ENCODE results near the gene FMNL2.

Gene FMNL2

DNA sequence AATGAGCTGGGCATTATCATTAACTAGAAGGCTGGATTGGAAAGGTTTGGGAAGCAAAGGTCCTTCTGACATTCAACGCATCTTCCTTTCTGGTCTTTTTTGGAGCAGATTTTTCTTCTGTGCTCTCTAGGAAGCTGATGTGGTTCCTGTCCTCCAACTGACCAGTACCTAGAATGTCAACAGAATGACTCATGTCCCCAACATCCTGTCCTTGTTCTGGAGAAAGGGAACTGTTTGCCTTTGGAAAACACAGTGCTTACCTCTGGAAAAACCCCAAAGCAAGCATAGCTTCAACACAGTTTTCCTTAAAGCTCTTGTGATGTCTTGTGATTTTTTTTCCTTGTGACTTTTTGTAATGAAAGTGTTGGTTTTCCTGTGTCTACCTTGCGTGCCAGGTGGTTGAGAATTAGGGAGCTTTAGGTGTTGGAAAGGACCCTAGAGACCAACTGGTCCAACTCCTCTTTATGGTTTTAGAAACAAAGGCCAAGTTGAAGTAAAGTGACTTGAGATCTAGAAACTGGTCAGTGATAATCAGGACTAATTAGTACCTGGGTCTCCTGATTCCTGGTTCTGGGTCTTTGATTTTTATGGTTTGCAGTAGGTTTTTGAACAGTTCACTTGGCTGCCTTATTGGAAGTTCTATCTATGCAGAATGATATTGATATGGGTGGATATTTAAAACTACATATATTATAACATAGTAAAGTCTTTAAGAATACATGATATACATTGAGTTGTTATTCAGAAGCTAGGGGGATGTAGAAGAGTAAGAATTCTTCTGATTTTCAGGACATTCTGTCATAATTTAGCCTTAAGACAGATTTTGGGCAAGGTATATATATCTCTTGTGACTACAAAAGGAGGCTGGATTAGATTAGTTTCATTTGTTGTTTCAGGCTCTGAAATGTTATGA, 70.5 kb downstream of the FMNL2 start:
- no peak for DNase-seq

GRCh38 chr2:152406119-152406835, 71.3 kb downstream of the FMNL2 start:
- DNase-seq, result no peak

DNA sequence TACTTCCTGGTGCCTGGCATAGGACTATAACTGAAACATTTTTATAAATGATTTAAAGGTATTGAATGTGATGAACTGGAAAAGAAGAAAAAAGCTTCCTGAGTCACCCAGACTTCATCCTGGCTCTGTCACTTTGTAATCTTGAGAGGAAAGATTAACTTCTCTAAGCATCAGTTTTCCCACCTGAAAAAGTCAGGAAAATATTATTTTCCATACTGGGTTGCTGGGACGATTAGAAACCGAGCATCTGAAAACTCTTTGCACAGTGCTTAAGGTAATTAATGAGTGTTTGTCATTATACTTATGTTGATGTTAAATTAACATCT, 71.8 kb downstream of the FMNL2 start:
- no peak for DNase-seq

DNA sequence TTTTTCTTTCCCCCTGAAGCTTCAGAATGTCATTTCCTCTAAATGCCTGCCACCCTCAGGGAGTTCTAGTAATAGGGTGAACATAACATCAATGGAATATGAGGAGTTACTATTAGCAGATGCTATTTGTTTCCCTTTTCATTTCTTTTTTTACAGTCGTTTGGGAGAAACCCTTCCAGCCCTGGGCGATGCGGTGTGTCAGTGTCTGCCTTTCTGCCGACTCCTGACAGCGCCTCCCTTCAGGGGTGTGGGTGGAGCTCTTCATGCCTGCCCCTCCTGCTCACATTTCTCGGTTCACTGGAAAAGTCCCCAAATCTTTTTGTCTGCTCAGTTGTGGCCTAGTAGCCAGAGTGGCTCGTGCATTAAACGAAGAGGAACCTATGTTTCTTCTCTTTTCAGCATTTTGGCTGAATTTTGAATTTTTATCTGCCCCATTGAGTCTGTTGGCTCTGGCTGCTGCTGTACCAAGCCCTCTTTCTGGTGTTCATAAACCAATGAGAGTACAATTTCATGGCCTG, 72.3 kb downstream of the FMNL2 start:
- no peak for DNase-seq

DNA sequence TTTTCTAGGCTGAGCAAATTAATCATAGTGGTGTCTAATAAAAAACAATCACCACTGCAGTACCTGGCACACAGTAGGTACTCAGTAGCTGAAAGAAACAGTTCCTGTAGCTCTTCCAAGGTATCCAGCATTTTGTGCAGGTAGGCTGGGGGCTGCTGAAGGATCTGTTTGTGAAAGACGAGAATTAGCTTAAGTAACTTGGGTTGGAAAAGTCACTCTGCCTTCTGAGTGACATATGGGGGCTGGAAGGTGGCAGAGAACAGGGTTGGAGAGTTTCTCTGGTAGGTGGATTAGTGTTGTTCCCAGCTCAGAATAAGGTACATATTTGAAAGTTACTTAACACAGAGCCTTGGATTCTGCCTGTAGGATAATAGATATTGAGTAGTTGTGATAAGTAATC, 72.8 kb downstream of the FMNL2 start:
- no peak for DNase-seq

- DNase-seq, result no peak
Observed at GRCh38 chr2:152408254-152408653, 73.3 kb downstream of the FMNL2 start.

DNA sequence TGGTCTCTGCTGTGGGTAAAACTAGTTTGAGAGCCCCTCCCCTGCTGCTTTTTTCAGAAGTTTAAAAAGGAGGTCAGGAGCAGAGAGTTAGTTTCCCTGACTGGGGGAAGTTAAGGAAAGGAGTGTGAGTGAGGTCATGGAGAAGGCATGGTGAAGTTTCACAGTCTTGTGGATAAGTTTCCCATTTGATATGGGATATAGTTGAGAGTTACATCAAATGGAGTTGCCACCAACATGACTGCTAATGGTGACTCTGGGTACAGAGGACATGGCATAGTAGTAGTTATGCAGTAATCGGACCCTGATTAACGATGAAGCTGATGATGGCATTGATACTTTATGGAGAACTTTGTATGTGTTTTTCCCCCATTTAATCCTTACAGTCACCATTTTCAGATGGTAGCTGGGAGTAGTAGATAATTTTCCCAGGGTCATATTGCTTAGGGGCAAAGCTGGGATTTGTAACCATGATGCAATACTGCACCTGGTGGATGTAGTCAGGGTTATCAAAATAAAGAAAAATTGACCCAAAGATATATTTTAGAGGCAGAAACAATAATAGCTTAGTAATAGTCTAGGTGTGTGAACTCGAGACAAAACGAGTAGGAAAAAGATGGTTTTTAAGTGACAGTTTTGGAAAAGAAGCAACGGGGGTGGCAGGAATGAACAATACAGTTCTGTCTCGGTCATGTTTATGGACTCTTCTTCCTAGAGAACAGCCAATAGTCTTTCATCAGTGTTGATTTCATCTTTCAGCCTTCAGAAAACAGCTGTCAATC, 74.6 kb downstream of the FMNL2 start:
- no peak for DNase-seq

GRCh38 chr2:152410165-152410597, 75.2 kb downstream of the FMNL2 start:
- DNase-seq, result no peak

DNA sequence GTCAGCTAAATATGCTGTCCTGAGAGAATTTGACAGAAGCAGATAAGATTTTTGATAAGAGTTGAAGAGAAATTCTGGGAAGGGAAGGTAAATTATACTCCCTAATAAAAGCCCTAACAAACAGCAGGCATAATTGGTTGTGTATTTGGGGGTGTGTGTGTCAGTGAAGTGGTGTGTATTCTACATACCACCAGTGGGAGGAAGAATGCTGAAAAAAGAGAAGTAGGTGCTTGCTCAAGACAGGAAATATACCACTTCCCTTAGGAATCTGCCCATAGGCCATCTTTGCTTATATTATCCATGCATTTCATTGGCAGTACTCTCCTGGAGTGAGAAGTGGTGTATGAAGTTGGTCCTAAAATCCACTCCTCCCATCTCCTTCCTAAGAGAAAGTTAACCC, 76.2 kb downstream of the FMNL2 start:
- DNase-seq, result no peak

DNA sequence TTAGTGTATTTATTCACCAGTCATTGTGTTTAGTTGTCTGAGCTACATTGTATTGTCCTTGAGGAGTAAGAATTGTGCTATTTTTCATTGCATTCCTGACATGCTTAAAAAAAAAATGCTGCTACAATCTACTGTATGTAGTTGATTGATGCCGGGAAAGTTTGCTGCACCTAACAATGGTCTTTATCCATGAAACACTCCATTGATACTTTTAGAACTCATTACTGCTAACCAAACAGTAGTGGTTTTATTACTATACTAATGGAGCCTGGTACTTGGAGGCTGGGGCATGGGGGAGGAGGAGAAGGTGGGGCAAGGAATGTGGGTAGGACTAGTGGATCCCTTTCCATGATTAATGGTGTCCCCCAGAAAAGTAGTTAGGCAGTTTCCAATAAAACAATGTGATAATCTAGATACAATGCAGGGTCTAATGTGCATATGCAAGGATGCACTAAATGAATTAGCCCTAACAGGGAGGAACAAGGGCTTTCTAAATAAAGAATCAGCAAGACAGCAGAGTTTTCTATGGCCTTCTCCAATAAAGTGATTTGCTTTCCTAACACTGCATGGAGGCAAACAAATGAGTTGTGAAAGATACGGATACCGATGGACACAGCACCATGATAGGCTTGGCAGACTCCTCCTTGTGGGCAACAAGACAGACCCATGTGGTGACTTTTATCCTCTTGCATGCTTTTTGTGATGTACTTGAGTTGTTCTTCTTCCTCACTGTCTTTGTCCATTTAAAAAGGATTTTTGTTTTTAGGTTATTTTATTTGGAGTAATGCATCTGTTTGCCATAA, 78.5 kb downstream of the FMNL2 start:
- DNase-seq, result no peak

DNA sequence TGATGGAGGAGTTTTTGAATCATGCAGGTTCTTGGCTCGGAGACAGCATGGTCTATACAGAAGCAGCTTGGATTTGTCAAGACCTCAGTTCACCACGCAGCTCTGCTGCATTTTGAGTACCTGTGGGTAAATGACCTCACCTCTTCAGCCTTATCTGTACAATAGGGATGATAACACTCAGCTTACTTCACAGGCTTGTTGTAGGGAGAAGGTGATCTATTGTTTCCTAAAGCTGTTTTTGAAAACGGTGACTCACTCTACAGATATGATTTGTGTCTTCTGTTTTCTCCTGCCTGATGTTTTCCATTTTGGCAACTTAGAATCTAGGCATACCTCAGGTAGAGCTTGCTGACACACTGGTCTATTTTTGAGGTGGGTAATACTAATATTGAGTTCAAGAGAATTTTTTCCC, 80.3 kb downstream of the FMNL2 start:
- no peak for DNase-seq

- no peak for DNase-seq
Observed at GRCh38 chr2:152415796-152416195, 80.8 kb downstream of the FMNL2 start.

GRCh38 chr2:152418688-152419087, 83.7 kb downstream of the FMNL2 start:
- DNase-seq, result no peak

GRCh38 chr2:152419944-152420343, 85.0 kb downstream of the FMNL2 start:
- DNase-seq, result no peak

DNA sequence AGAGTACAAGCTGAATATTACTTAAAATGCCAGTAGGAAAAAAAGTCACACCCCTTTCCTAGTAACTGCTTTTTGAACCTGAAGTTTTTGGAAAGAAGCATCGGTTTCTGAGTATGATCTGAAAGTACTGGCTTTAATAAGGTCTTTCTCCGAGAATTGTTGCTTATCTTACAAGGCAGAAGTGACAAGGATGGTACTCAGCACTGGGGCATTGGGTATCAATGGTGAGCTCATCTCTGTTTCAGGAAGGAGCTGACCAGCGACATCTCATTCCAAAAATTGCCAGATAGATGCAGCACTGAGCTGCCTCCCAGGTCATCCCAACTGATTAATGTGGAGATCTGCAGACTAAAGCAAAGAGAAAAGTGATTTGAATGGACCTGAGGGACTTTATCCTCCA, 85.4 kb downstream of the FMNL2 start:
- no peak for DNase-seq

DNA sequence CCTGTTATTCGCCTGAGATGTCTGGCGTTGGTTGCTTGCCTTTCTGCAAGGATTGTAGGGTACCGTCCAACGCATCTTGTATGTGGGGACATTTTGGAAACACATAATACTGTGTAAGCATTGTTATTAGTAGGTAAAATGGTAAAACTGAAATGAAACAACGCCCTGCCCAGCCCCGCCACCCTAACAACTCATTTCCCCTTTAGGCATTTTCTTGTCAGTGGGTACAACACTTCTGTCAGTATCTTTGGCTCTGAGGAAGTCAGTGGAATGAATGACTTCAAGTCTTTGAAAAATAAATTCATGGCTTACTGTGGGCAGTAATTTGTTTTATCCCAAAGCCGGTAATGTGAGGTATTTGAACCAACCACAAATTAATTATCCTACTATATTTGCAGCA, 86.0 kb downstream of the FMNL2 start:
- no peak for DNase-seq

- no peak for DNase-seq
Observed at GRCh38 chr2:152421521-152422370, 86.8 kb downstream of the FMNL2 start.

DNA sequence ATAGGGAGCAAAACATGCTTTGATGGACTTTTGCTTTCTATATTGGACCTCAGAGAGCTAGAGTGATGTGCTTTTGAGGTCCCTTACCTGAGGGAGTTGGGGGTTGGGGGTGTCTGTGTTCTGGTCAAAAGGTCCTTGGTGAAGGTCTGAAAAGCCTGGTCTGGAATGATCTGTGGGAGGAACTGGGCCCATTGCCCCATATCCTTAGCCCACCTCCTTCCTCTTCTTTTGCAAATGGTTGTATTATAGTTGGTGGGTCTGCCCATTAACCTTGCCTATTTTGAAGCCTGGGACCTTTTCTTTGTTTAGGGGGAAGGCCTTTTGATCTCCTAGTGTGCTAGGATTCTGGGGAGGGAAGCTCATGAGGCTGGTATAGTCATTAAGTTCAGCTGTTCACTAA, 88.7 kb downstream of the FMNL2 start:
- DNase-seq, result no peak

DNA sequence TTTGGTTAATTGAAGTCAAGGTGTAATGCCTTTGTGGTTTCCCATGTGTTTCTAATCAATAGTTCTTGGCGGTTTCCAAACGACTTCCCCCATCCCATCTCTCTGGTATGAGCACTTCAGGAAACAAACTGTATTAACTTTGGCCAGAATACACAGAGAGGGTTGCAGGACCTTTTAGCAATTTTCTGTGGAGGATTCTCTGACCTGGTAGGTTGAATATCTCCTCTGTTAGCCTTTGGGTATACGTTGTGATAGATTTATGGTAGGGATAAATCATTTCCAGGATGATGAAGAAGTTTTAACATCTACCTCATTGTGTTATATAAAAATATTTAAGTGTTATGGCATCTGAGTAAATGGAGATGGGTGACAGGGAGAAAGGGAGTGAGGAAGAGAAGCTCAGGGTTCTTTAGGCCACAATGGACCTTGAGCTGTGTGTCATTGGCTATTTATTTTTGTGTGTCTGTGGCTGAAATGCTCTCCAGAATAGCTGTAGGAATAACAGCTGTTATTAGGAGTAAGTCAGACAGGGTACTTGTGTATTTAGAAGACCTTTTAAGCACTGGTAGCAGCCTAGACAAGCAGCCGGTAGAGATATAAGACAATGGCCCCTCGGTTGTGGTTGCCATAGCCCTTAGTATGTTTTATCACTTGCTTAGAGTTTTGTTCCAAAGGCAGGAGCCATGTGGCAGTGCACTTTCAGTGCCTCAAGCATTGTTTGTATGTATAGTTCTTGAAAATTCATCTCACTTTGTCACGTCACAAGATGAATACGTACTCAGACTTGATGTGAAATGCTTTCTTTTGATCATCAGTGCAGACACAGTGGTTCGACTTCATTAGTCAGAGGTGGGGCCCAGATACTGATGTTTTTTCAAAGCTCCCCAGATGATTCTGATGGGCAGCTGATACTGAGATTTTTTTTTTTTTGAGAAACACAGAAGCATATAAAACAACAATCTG, 91.1 kb downstream of the FMNL2 start:
- DNase-seq, result no peak

GRCh38 chr2:152426801-152427200, 91.8 kb downstream of the FMNL2 start:
- no peak for DNase-seq

Data from activated CD4-positive, alpha-beta T cell treated with anti-CD3 and anti-CD28 coated beads, Interleukin-2, amount 50 U/mL, for 4 hours (primary cell).